GM12891 (cell line): Measurements from ENCODE around the gene UPB1.

Experiments
- PAX5 ChIP-seq: IDR thresholded peaks from 2 replicates; pipeline ENCODE4 v1.6.1; 2011; ENCODE audit warnings: low read length, moderate library complexity, mild to moderate bottlenecking; ENCODE audit not compliant: insufficient read depth, severe bottlenecking
- POLR2A ChIP-seq: IDR thresholded peaks from 2 replicates; pipeline ENCODE4 v1.6.1; 2011; ENCODE audit warnings: low read depth, low read length, control low read depth
- POLR2AphosphoS5 ChIP-seq: IDR thresholded peaks from 2 replicates; pipeline ENCODE4 v1.6.1; 2011; ENCODE audit warnings: low read depth, low read length, control low read depth
- POU2F2 ChIP-seq: IDR thresholded peaks from 2 replicates; pipeline ENCODE4 v1.6.1; 2011; ENCODE audit warnings: low read depth, mild to moderate bottlenecking, control low read depth, low read length, moderate library complexity
- SPI1 ChIP-seq: IDR thresholded peaks from 2 replicates; pipeline ENCODE4 v1.6.1; 2011; ENCODE audit warnings: low read depth, low read length, control low read depth
- TAF1 ChIP-seq: IDR thresholded peaks from 2 replicates; pipeline ENCODE4 v1.6.1; 2011; ENCODE audit warnings: low read depth, low read length, control low read depth

DNA sequence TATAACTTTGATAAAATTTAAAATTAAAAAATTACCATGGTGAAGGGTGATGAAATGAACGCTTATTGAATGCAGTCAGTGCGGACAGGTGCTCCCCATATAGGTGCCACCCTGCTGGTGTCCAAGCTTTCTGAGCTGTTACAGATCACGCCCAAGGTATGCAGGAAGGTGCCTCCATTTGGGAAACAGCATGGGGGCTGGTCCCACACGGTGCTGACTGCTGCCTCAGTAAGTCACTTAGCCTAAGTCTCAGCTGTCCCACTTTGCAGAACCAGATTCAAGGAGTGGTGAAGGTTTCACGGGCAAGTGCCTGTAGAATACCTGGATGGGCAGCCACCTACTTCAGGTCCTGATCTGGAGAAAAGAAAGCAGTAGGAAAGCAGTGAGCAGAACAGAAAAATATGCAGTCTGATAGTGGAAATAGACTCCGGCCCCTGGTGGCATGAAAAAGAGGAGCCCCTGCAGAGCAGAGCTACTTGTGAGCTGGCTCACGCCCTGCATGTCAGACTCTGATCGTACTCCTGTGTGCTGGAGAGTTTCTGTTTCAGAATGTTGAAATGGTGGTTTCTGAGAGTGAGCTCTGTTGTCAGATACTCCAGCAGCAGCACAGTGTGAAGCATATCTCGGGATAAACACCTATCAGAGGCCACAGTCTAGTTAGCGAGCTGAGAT lies 34.6 kb upstream of the UPB1 start:
- TF ChIP-seq TAF1 = peak; percentile 48; the same call in 1 of the 2 replicates
- TF ChIP-seq POLR2AphosphoS5 = no peak
- TF ChIP-seq POLR2A = peak; percentile 52; the same call in 1 of the 2 replicates
- no peak for TF ChIP-seq SPI1
- no peak for TF ChIP-seq PAX5
- no peak for TF ChIP-seq POU2F2
